ENCODE results near the gene GTF3C5.
"Not testable (repeated sequence)": the region's sequence is repeated elsewhere in the genome, so short reads cannot be mapped to it uniquely, and the experiment has no call there.

Gene GTF3C5

GRCh38 chr9:133088146-133088750 is 57.5 kb downstream of the GTF3C5 start:
- Histone ChIP-seq H3K4me1 (ENCODE audit: insufficient read depth, low read length) (no peaks in the 10 kb centered on the region), H3K36me3 (ENCODE audit: insufficient read depth, low read length) (no peaks in the 10 kb centered on the region), H3K27ac (ENCODE audit: low read depth, low read length) (no peak overlapping the region), H3K4me3 (ENCODE audit: low read length) (no peak overlapping the region), H3K27me3 (ENCODE audit: insufficient read depth, low read length) (no peaks in the 10 kb centered on the region), H3K9me3 (ENCODE audit: insufficient read depth, low read depth, low read length) (no peaks in the 10 kb centered on the region), H3K9ac (ENCODE audit: low read depth, low read length) (no peak overlapping the region)
- WGBS: 92% methylated on average over 10 of the region's 10 CpGs

GRCh38 chr9:133088756-133089155 is 58.0 kb downstream of the GTF3C5 start:
- 94% methylated on average over 7 of the region's 7 CpGs for WGBS
- no peak overlapping the region for H3K9ac ChIP-seq (ENCODE audit: low read depth, low read length)
- no peaks in the 10 kb centered on the region for H3K4me1 ChIP-seq (ENCODE audit: insufficient read depth, low read length)
- no peaks in the 10 kb centered on the region for H3K9me3 ChIP-seq (ENCODE audit: insufficient read depth, low read depth, low read length)
- no peak overlapping the region for H3K27ac ChIP-seq (ENCODE audit: low read depth, low read length)
- H3K27me3 ChIP-seq (ENCODE audit: insufficient read depth, low read length): no peaks in the 10 kb centered on the region
- H3K36me3 ChIP-seq (ENCODE audit: insufficient read depth, low read length): no peaks in the 10 kb centered on the region
- no peak overlapping the region for H3K4me3 ChIP-seq (ENCODE audit: low read length)

- no peaks in the 10 kb centered on the region for H3K9me3 ChIP-seq (ENCODE audit: insufficient read depth, low read depth, low read length)
- no peak overlapping the region for H3K4me3 ChIP-seq (ENCODE audit: low read length)
- H3K4me1 ChIP-seq (ENCODE audit: insufficient read depth, low read length): no peaks in the 10 kb centered on the region
- H3K9ac ChIP-seq (ENCODE audit: low read depth, low read length): no peak overlapping the region
- no peaks in the 10 kb centered on the region for H3K27me3 ChIP-seq (ENCODE audit: insufficient read depth, low read length)
- H3K27ac ChIP-seq (ENCODE audit: low read depth, low read length): no peak overlapping the region
- no peaks in the 10 kb centered on the region for H3K36me3 ChIP-seq (ENCODE audit: insufficient read depth, low read length)
- WGBS: 91% methylated on average over 6 of the region's 6 CpGs
These were observed 58.5 kb downstream of the GTF3C5 start for GRCh38 chr9:133089271-133089671.

GRCh38 chr9:133090187-133090586 is 59.4 kb downstream of the GTF3C5 start:
- no peaks in the 10 kb centered on the region for H3K9me3 ChIP-seq (ENCODE audit: insufficient read depth, low read depth, low read length)
- no peaks in the 10 kb centered on the region for H3K4me1 ChIP-seq (ENCODE audit: insufficient read depth, low read length)
- no peak overlapping the region for H3K9ac ChIP-seq (ENCODE audit: low read depth, low read length)
- WGBS: 72% methylated on average over 5 of the region's 6 CpGs
- H3K27ac ChIP-seq (ENCODE audit: low read depth, low read length): no peak overlapping the region
- no peaks in the 10 kb centered on the region for H3K27me3 ChIP-seq (ENCODE audit: insufficient read depth, low read length)
- H3K36me3 ChIP-seq (ENCODE audit: insufficient read depth, low read length): no peaks in the 10 kb centered on the region
- H3K4me3 ChIP-seq (ENCODE audit: low read length): no peak overlapping the region

GRCh38 chr9:133090752-133091385 is 60.1 kb downstream of the GTF3C5 start:
- 0 out of 2 replicates have a peak, but pooled peaks cover under 1% of the 10 kb centered on the region for H3K36me3 ChIP-seq (ENCODE audit: insufficient read depth, low read length)
- no peaks in the 10 kb centered on the region for H3K27me3 ChIP-seq (ENCODE audit: insufficient read depth, low read length)
- no peak overlapping the region for H3K27ac ChIP-seq (ENCODE audit: low read depth, low read length)
- no peaks in the 10 kb centered on the region for H3K4me1 ChIP-seq (ENCODE audit: insufficient read depth, low read length)
- peaks cover 7% of the 10 kb centered on the region; the same call in 1 of the 2 replicates for H3K9me3 ChIP-seq (ENCODE audit: insufficient read depth, low read depth, low read length)
- no peak overlapping the region for H3K4me3 ChIP-seq (ENCODE audit: low read length)
- WGBS: 92% methylated on average over 11 of the region's 11 CpGs
- no peak overlapping the region for H3K9ac ChIP-seq (ENCODE audit: low read depth, low read length)

DNA sequence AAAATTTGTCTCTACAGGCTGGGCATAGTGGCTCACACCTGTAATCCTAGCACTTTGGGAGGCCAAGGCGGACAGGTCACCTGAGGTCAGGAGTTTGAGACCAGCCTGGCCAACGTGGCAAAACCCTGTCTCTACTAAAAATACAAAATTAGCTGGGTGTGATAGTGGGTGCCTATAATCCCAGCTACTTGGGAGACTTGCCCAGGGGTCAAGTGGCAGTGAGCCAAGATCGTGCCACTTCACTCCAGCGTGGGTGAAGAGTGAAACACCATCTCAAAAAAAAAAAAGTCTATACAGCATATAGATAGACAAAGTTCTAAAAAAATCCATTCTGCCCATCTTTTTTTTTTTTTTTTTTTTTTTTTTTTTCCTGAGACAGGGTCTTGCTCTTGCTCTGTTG is 63.6 kb downstream of the GTF3C5 start:
- H3K4me3 ChIP-seq (ENCODE audit: low read length); H3K27ac ChIP-seq (ENCODE audit: low read depth, low read length); H3K4me1 ChIP-seq (ENCODE audit: insufficient read depth, low read length); H3K27me3 ChIP-seq (ENCODE audit: insufficient read depth, low read length); H3K9ac ChIP-seq (ENCODE audit: low read depth, low read length): not testable (repeated sequence)
- H3K9me3 ChIP-seq (ENCODE audit: insufficient read depth, low read depth, low read length): peaks cover 21% of the 10 kb centered on the region; the same call in 1 of the 2 replicates
- H3K36me3 ChIP-seq (ENCODE audit: insufficient read depth, low read length): peaks cover 33% of the 10 kb centered on the region
- 96% methylated on average over 4 of the region's 4 CpGs for WGBS

GRCh38 chr9:133094842-133095393 is 64.1 kb downstream of the GTF3C5 start:
- WGBS: 92% methylated on average over 2 of the region's 3 CpGs
- Histone ChIP-seq H3K4me1 (ENCODE audit: insufficient read depth, low read length) (no peaks in the 10 kb centered on the region), H3K9me3 (ENCODE audit: insufficient read depth, low read depth, low read length) (peaks cover 21% of the 10 kb centered on the region; the same call in 1 of the 2 replicates), H3K27me3 (ENCODE audit: insufficient read depth, low read length) (no peaks in the 10 kb centered on the region), H3K9ac (ENCODE audit: low read depth, low read length) (no peak overlapping the region), H3K36me3 (ENCODE audit: insufficient read depth, low read length) (peaks cover 39% of the 10 kb centered on the region), H3K4me3 (ENCODE audit: low read length) (no peak overlapping the region), H3K27ac (ENCODE audit: low read depth, low read length) (no peak overlapping the region)

- H3K4me3 ChIP-seq (ENCODE audit: low read length): no peak overlapping the region
- no peaks in the 10 kb centered on the region for H3K27me3 ChIP-seq (ENCODE audit: insufficient read depth, low read length)
- peaks cover 21% of the 10 kb centered on the region; the same call in 1 of the 2 replicates for H3K9me3 ChIP-seq (ENCODE audit: insufficient read depth, low read depth, low read length)
- H3K27ac ChIP-seq (ENCODE audit: low read depth, low read length): no peak overlapping the region
- peaks cover 66% of the 10 kb centered on the region for H3K36me3 ChIP-seq (ENCODE audit: insufficient read depth, low read length)
- WGBS: 88% methylated on average over 16 of the region's 16 CpGs
- no peaks in the 10 kb centered on the region for H3K4me1 ChIP-seq (ENCODE audit: insufficient read depth, low read length)
- H3K9ac ChIP-seq (ENCODE audit: low read depth, low read length): no peak overlapping the region
These were observed 67.4 kb downstream of the GTF3C5 start for GRCh38 chr9:133098104-133098754.

DNA sequence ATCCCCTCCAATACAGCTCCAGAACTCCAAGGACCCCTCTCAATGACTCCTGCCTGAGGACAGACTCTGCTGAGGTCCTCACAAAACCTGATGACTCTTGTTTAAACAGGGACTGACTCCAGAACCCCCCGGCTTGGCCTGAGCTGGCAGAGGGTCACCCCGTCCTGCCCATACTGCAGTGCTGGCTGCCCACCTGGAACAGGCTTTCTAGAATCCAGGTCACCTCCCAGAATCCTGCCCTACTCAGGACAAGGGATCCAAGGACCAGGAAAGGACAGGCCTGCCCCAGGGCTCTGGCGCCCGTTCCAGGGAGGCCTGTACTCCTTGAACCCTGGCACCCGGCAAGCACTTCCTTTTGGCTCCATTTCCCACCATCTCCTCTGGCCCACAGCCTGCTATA is 68.1 kb downstream of the GTF3C5 start:
- Histone ChIP-seq H3K27ac (ENCODE audit: low read depth, low read length) (no peak overlapping the region), H3K4me3 (ENCODE audit: low read length) (no peak overlapping the region), H3K4me1 (ENCODE audit: insufficient read depth, low read length) (no peaks in the 10 kb centered on the region), H3K36me3 (ENCODE audit: insufficient read depth, low read length) (peaks cover 66% of the 10 kb centered on the region), H3K9ac (ENCODE audit: low read depth, low read length) (no peak overlapping the region), H3K9me3 (ENCODE audit: insufficient read depth, low read depth, low read length) (peaks cover 21% of the 10 kb centered on the region; the same call in 1 of the 2 replicates), H3K27me3 (ENCODE audit: insufficient read depth, low read length) (no peaks in the 10 kb centered on the region)
- WGBS: 93% methylated on average over 5 of the region's 5 CpGs

DNA sequence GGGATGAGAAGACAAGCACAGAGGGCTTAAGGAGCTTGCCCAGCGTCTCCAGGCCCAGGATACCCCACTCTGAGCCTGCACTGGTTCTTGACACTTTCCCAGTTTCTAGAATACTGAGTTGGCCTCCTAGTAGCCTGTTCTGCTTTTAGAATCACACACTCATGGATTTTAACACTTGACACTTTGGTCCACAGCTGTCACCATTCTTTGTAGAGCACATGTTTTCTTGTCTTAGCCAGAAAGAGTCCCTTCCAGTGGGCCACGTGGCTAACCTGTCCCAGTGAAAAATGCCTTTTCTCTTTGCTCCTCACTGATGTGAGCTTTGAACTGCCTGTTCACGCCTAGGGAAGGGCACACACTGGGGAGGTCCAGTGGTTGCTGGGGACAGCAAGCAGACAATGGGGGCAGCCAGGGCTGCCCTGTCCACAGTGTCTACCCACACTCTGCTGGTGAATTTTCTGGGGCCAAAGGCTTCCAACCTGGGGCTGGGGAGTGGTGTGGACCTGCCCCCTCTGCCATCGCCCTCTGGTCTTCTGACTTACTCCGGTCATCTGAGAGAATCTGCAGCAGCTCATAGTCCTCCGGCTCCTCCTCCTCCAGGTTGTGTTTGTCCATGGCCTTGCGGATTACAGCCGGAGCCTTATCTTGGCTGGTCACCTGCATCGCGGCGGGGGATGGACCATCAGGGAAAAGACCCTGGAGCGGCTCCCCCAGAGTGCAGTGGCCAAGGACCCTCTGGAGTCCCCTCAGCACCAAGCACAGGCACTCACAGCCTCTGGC is 69.1 kb downstream of the GTF3C5 start:
- Histone ChIP-seq H3K4me3 (ENCODE audit: low read length) (no peak overlapping the region), H3K9me3 (ENCODE audit: insufficient read depth, low read depth, low read length) (peaks cover 21% of the 10 kb centered on the region; the same call in 1 of the 2 replicates), H3K4me1 (ENCODE audit: insufficient read depth, low read length) (no peaks in the 10 kb centered on the region), H3K27ac (ENCODE audit: low read depth, low read length) (no peak overlapping the region), H3K9ac (ENCODE audit: low read depth, low read length) (no peak overlapping the region), H3K27me3 (ENCODE audit: insufficient read depth, low read length) (no peaks in the 10 kb centered on the region), H3K36me3 (ENCODE audit: insufficient read depth, low read length) (peaks cover 66% of the 10 kb centered on the region)
- 93% methylated on average over 12 of the region's 12 CpGs for WGBS
